ENCODE results near the gene TRIP13. TPM values are rescaled to one million over a fixed set of nuclear protein-coding genes. Genes with fewer than 3 reads are reported as not detected.

The TRIP13 gene
- total and polyA plus RNA-seq, 2 of the 13 experiments (the other 11 are each of a cell fraction or from before 2014, with no cell fraction given): 13.5 to 33.0 TPM

- TF ChIP-seq WIZ (CRISPR knock-in tag; IDR thresholded peaks at IDR 0.05) (no peak), KLF16 (CRISPR knock-in tag; IDR thresholded peaks at IDR 0.05) (peak in 1 of 2 experiments; percentile 80; a peak in 2 of 4 replicates), E2F1 (CRISPR knock-in tag; IDR thresholded peaks at IDR 0.05) (no peak), TEF (CRISPR knock-in tag; IDR thresholded peaks at IDR 0.05) (no peak), ZKSCAN1 (IDR thresholded peaks at IDR 0.05; ENCODE audit: low read length) (no peak), ZNF672 (CRISPR knock-in tag; IDR thresholded peaks at IDR 0.05) (no peak), ZNF367 (CRISPR knock-in tag; IDR thresholded peaks at IDR 0.05; ENCODE audit: borderline replicate concordance) (no peak), SP2 (CRISPR knock-in tag; IDR thresholded peaks at IDR 0.05) (no peak)
Observed at GRCh38 chr5:919356-920000, 26.8 kb downstream of the TRIP13 start (continued).

GRCh38 chr5:920321-920720 is 27.6 kb downstream of the TRIP13 start:
- no peak overlapping the region for H3K4me3 ChIP-seq (replicated peaks in 1 of 3; ENCODE audit: insufficient read depth in 1 of 3, low read depth in 2 of 3, low read length in 3 of 3)
- no peaks in the 10 kb centered on the region for H3K27me3 ChIP-seq (ENCODE audit: control insufficient read depth in 1 of 2, insufficient read depth in 2 of 2, low read length in 2 of 2)
- peaks cover 23% of the 10 kb centered on the region for H3K4me1 ChIP-seq (ENCODE audit: insufficient read depth, low read length)
- no peak for DNase-seq (ENCODE audit: low spot score)
- H3K4me2 ChIP-seq (ENCODE audit: low read depth, low read length): no peak overlapping the region
- no peak for FAIRE-seq
- no peak overlapping the region for H3K27ac ChIP-seq (ENCODE audit: extremely low read length, insufficient read depth, low read length)
- no TSS peak for BruUV-seq (replicated peaks)
- 0 out of 2 replicates have a peak, but pooled peaks cover 3% of the 10 kb centered on the region for H4K20me1 ChIP-seq (ENCODE audit: insufficient read depth, low read length)
- no peaks in the 10 kb centered on the region for H3K9me3 ChIP-seq (ENCODE audit: low read length)
- peaks cover 3 to 24% of the 10 kb centered on the region in 2 experiments; a peak in 4 of 5 replicates for H3K36me3 ChIP-seq (replicated peaks in 1 of 2; ENCODE audit: control insufficient read depth in 1 of 2, insufficient read depth in 2 of 2, low read length in 2 of 2)
- H3K79me2 ChIP-seq (ENCODE audit: insufficient read depth, low read length): no peaks in the 10 kb centered on the region
- no peak overlapping the region for H3K9ac ChIP-seq (ENCODE audit: insufficient read depth, low read depth, low read length)
- intact Hi-C loops (cut with micrococcal nuclease; ENCODE audit: unreplicated experiment) (loop anchor here (5.0 kb wide), 2 partner anchors 62 to 247 kb away; no protein-coding TSS in a partner anchor), in situ Hi-C loops (cut with HindIII; ENCODE audit: extremely low pct_ligation_motif_present, low pct_unique_long_range_greater_than_20kb) (loop anchor here (10.0 kb wide), 1 partner anchor 244 kb away; no protein-coding TSS in a partner anchor)
- 94% methylated on average over 7 of the region's 7 CpGs for WGBS (ENCODE audit: low lambda C conversion rate)
- CTCF ChIA-PET (ENCODE audit: low intra/inter-chr PET ratio, low total read pairs): no interaction called here
- H2AFZ ChIP-seq (ENCODE audit: low read length): no peak overlapping the region
- POLR2A ChIA-PET: no interaction called here
- no peak for ATAC-seq
- TF ChIP-seq TBP (CRISPR knock-in tag; IDR thresholded peaks at IDR 0.05) (no peak), TOPORS (CRISPR knock-in tag; IDR thresholded peaks at IDR 0.05) (no peak), ZNF256 (CRISPR knock-in tag; conservative IDR thresholded peaks at IDR 0.05) (no peak), RCOR2 (CRISPR knock-in tag; IDR thresholded peaks at IDR 0.05) (no peak), ZFP37 (CRISPR knock-in tag; IDR thresholded peaks at IDR 0.05; ENCODE audit: borderline replicate concordance) (no peak), ZNF770 (CRISPR knock-in tag; IDR thresholded peaks at IDR 0.05) (no peak), ZSCAN31 (CRISPR knock-in tag; IDR thresholded peaks at IDR 0.05; ENCODE audit: low read depth) (no peak), ZNF431 (CRISPR knock-in tag; IDR thresholded peaks at IDR 0.05; ENCODE audit: borderline replicate concordance, low read depth) (no peak), ZBTB10 (CRISPR knock-in tag; IDR thresholded peaks at IDR 0.05; ENCODE audit: borderline replicate concordance) (no peak)

Data from HepG2 (cell line).